GM12891 (cell line): ENCODE measurements around the gene OR10AD1.
A peak's percentile ranks its signal among the peaks of the same experiment; 100 is the strongest.

ENCODE experiments used
- DNase-seq: peaks from one replicate; pipeline ENCODE4 v3.0.0; 2011; ENCODE audit warnings: low spot score; ENCODE audit not compliant: insufficient read length
- FAIRE-seq: peaks from 2 replicates; lab custom pipeline; 2011; peaks lifted over from hg19 to GRCh38; lab: Jason Lieb, UNC
- PAX5 ChIP-seq: IDR thresholded peaks from 2 replicates; pipeline ENCODE4 v1.6.1; 2011; ENCODE audit warnings: low read length, moderate library complexity, mild to moderate bottlenecking; ENCODE audit not compliant: insufficient read depth, severe bottlenecking
- POLR2A ChIP-seq: IDR thresholded peaks from 2 replicates; pipeline ENCODE4 v1.6.1; 2011; ENCODE audit warnings: low read depth, low read length, control low read depth
- POLR2AphosphoS5 ChIP-seq: IDR thresholded peaks from 2 replicates; pipeline ENCODE4 v1.6.1; 2011; ENCODE audit warnings: low read depth, low read length, control low read depth
- POU2F2 ChIP-seq: IDR thresholded peaks from 2 replicates; pipeline ENCODE4 v1.6.1; 2011; ENCODE audit warnings: low read depth, mild to moderate bottlenecking, control low read depth, low read length, moderate library complexity
- SPI1 ChIP-seq: IDR thresholded peaks from 2 replicates; pipeline ENCODE4 v1.6.1; 2011; ENCODE audit warnings: low read depth, low read length, control low read depth
- TAF1 ChIP-seq: IDR thresholded peaks from 2 replicates; pipeline ENCODE4 v1.6.1; 2011; ENCODE audit warnings: low read depth, low read length, control low read depth

The OR10AD1 gene

DNA sequence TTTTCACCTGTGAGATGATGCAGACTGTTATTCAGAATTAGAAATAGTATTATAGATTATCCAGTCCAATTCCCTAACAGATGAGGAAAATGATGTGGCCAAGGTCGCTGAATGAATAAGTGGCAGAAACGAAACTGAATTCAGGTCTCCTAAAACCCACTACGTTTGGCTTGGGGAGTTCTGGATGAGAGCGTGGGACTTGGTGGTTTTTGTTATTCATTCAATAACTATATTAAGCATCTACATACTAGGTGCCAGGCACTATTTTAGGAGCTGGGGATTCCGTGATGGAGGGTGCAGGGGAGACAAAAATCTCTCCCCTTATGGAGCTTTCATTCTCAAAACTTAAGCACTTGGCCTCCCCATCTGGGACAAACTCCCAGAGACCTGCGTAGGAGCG lies 20.5 kb downstream of the OR10AD1 start:
- DNase-seq (no peak), FAIRE-seq (no peak)
- TF ChIP-seq SPI1 (no peak), PAX5 (no peak), POLR2AphosphoS5 (no peak), POU2F2 (no peak), TAF1 (no peak), POLR2A (no peak)

DNA sequence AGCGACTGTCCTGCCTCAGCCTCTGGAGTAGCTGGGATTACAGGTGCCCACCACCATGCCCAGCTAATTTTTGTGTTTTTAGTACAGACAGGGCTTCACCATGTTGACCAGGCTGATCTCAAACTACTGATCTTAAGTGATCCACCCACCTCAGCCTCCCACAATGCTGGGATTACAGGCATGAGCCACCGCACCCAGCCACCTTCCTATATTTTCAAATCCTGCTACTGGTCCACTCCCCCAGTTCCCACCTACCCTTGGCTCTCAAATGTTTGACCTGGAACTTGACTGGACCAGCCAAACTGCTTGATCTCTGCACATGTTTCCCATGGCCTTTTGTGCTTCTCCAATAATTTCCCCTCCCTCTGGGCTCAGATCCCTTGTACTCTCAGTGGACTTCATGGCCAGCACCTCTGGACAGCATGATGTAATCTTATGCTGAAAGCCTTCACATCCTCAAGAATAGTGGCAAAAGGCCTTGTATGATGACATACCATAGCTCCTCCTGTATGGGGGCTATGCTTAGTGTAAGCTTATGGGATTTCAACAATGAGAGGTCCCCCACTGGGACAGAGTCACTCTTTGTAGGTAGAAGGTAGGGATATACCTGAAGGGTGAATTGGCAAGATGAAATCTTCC lies 22.1 kb downstream of the OR10AD1 start:
- TF ChIP-seq SPI1 (no peak), PAX5 (no peak), POLR2AphosphoS5 (no peak), POLR2A (no peak), TAF1 (no peak), POU2F2 (no peak)
- no peak for FAIRE-seq
- DNase-seq, result no peak

DNA sequence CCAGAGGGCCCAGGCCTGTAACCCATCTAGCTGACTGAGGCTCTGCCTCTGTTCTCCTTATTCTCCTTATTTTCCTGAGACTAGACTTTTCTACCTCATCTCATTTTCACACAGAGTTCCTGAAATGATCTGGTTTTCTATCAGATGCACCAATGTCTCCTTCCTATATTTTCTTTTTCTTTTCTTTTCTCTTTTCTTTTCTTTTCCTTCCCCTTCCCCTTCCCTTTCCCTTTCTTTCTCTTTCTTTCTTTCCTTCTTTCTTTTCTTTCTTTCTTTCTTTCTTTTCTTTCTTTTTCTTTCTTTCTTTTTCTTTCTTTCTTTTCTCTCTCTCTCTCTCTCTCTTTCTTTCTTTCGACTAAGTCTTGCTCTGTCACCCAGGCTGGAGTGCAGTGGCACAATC lies 22.7 kb downstream of the OR10AD1 start:
- FAIRE-seq (no peak), DNase-seq (no peak)
- TF ChIP-seq POLR2A, result no peak
- no peak for TF ChIP-seq POLR2AphosphoS5
- TF ChIP-seq TAF1, result no peak
- TF ChIP-seq PAX5, result no peak
- TF ChIP-seq SPI1, result no peak
- TF ChIP-seq POU2F2, result no peak

DNA sequence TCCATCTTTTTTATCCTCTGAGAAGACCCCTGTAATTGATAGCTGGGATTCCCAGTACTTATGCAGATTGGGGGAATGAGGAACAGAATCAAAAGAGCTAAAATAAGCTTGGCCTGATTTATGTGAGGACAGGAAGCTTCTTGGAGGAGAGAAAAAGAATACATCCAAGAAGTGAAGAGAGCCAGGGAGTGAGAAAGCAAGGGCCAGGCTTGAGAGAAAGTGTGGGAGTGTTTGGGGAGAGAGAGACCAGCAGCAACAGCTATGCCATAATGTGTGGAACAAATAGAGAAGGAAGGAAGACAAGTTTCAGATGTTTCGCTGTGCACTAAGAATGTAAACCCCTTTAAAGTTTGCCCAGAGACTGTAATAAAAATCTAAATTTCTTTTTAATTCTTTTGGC lies 23.6 kb downstream of the OR10AD1 start:
- no peak for DNase-seq
- TF ChIP-seq SPI1 (no peak), POLR2AphosphoS5 (no peak), POU2F2 (no peak), TAF1 (no peak), PAX5 (no peak), POLR2A (no peak)
- no peak for FAIRE-seq

DNA sequence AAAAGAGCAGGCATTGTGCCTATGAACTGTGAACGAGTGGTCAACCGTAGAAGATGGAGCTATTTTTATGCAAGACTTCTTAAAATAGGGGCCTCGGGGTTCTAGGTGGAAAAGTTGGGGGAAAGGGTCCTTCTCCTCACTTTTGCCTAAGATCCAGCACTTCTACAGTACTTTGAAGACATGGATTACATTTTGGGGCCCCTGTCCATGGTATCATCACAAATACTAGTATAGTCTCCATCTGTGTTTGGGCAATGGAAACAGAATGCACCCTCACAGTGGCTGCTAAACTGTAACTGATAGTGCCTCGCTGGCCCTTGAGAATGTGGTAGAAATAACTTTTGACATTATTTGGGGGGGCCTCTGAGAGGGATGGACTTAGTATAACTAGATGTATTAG lies 25.1 kb downstream of the OR10AD1 start:
- no peak for FAIRE-seq
- DNase-seq, result no peak
- TF ChIP-seq SPI1 (no peak), PAX5 (no peak), TAF1 (no peak), POLR2AphosphoS5 (no peak), POU2F2 (no peak), POLR2A (no peak)

DNA sequence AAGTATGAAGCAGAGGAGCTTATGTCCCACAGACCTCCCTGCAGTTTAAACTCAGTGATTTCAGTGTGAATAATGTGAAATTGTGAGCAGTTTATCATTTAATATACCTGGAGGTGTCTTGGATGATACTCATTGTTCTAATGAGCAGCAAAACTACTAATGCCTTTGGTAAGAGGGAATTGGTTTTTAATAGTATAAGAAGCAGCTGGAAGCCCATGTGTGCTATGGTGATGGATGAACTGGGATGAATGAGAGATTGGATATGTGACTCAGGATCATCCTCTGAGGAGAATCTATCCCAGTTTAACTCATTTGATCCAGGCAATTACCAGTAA lies 26.7 kb downstream of the OR10AD1 start:
- no peak for TF ChIP-seq TAF1
- no peak for TF ChIP-seq POU2F2
- no peak for TF ChIP-seq PAX5
- no peak for TF ChIP-seq SPI1
- no peak for TF ChIP-seq POLR2A
- DNase-seq, result no peak
- no peak for FAIRE-seq

DNA sequence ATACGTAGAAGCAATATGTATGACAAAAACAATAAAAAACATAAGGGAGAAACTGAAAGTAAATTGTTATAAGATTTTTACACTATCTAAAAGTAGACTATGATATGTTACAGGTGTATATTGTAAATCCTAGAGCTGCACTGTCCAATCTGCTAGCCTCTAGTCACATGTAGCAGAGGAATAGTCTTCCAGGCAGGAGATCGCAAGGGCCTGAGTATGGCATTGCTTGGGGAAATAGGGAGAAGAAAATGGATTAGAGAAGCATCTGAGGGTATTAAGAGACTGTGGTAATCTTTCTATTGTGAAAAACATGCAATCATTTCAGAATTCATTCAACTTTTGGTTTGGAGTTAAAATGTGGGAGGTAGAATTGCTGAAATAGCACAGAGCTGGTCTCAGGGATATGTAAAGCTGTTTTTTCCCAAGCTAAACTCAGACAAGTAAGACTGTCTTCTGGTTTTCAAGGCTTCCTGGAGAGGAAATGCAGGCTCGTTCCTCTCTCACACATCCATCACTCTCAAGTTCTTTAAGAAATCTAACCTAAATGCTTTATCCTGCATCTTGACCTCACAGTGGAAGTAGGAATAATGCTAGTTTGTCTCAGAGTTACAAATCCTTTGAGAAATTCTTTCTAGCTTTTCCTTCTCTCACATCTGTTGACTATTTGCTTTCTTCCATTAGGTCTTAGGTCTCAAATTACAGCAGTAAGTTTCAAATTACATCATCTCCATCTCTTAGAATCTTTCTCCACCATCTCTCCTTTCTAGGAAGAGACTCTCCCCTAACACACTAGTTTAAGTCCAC lies 27.3 kb downstream of the OR10AD1 start:
- FAIRE-seq (no peak), DNase-seq (no peak)
- TF ChIP-seq POLR2A, result no peak
- no peak for TF ChIP-seq PAX5
- no peak for TF ChIP-seq SPI1
- TF ChIP-seq POU2F2, result no peak
- no peak for TF ChIP-seq TAF1
- TF ChIP-seq POLR2AphosphoS5, result no peak

DNA sequence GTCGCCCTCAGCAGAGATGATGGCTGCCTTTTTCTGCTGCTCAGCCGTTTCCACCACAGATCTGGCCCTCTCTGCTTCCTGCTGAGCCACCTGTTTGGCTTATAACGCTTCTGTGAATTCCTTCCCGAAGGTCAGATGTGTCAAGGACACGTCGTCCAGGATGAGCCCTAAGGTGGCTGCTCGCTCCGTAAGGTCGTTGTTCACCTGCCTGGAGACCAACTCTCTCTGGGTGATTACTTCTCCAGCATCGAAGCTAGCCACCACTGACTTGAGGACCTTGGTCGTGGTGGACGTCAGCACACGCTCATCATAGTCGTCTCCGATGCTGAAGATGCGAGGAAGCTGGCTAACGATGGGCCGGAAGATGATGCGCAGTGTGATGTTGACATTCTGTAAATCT lies 34.1 kb downstream of the OR10AD1 start:
- FAIRE-seq, result peak; percentile 13
- no peak for DNase-seq
- TF ChIP-seq POLR2AphosphoS5, result no peak
- no peak for TF ChIP-seq PAX5
- no peak for TF ChIP-seq POU2F2
- TF ChIP-seq POLR2A, result no peak
- TF ChIP-seq TAF1, result no peak
- TF ChIP-seq SPI1, result no peak
